NT2/D1 (cell line): ENCODE measurements around the gene OPN4.

Experiments
- SUZ12 ChIP-seq: IDR thresholded peaks from 2 replicates; pipeline ENCODE4 v1.6.1; 2011; ENCODE audit not compliant: insufficient read length, insufficient read depth; ENCODE audit errors: extremely low read depth
- YY1 ChIP-seq: IDR thresholded peaks from 2 replicates; pipeline ENCODE4 v1.6.1; 2011; ENCODE audit not compliant: insufficient read length, insufficient read depth
- ZNF274 ChIP-seq: IDR thresholded peaks from 2 replicates; pipeline ENCODE4 v1.6.1; 2011; ENCODE audit warnings: mild to moderate bottlenecking, low read depth, low read length

DNA sequence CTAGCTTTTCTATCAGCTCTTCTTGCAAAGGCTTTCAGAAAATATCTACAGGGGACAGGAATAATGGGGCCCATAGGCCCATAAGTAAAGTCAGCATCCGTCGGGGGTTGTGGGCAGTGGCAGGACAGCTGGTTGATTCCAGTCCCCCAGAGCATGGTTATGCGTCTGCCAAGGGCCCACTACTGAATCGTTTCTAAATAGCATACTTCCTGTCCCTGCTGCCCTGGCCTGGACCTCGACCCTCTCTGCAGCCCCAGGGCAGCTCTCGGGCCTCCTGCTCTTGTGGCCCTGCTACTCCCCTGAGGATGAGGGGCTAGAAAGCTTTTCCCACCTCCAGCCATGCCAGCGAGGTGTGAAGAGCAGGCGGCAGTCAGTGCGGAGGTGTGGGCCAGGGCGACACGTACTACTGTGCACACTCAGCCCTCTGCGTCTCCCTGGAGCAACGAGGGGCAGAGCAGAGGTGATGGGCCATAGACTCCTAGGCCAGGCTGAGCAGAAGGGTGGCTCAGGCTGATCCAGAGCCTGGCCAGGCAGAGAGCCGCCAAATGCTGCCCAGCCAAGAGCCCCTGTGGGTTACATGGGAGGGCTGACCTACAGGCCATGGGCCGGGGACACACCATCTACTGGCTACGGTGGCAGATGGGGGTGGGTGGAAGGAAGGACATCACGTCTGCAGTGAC is 4.7 kb upstream of the OPN4 start:
- TF ChIP-seq ZNF274 = no peak
- TF ChIP-seq YY1 = no peak
- TF ChIP-seq SUZ12 = no peak
